NCI-H2227 (cell line): ENCODE results near the gene ARHGEF1.

Experiments used
- DNase-seq: peaks from one replicate; lab custom pipeline; 2025; ENCODE audit not compliant: unreplicated experiment; lab: John Stamatoyannopoulos, UW

The ARHGEF1 gene

DNA sequence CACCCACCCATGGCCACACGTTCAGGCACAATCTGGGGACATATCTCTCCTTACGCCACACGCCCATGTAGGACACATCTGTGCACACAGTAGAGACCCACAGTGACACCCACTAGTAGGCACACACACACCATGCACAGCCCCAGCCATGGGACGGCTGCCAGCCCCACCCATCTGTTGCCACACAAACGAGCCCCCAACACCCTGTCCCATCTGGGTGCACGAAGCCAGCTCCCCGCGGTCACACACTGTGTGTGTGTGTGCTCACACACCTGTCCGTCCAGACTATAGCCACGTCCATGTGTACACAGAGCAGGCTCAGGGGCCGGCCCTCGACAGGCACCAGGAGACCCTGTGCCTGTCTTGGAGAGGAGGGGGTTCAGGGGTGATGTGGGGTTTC, 34.7 kb downstream of the ARHGEF1 start:
- no peak for DNase-seq

DNA sequence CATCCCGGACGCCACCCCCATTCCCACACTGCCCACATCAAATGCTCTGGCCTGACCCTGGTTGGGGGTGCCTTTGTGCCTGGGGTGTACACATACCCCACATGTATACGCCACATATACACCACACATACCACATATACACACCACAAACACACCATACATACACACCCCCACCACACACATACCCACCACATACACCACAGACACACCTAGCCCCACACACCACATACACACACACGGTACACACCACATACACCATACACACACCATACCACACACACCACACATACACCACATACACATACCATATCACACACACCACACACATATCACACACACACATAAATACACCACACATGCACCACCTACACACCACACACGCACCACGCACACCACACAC, 35.1 kb downstream of the ARHGEF1 start:
- no peak for DNase-seq

DNA sequence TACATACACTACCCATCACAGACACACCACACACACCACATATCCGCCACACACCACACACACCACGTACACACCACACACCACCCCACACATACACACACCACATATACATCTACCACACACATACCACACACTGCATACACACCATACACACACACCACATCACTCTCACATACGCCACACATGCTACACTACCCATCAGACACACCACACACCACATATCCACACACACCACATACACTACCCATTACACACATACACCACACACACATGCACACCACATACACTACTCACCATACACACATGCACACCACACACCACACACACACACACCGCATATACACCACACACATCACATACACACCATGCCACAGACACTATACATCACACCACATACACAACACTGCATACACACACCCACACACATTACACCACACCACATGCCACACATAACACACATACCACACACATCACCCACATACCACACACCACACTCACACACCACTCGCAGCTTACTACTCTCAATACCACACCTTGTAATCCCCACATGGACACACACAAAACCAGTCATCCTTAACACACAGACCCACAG, 35.8 kb downstream of the ARHGEF1 start:
- DNase-seq = no peak

DNA sequence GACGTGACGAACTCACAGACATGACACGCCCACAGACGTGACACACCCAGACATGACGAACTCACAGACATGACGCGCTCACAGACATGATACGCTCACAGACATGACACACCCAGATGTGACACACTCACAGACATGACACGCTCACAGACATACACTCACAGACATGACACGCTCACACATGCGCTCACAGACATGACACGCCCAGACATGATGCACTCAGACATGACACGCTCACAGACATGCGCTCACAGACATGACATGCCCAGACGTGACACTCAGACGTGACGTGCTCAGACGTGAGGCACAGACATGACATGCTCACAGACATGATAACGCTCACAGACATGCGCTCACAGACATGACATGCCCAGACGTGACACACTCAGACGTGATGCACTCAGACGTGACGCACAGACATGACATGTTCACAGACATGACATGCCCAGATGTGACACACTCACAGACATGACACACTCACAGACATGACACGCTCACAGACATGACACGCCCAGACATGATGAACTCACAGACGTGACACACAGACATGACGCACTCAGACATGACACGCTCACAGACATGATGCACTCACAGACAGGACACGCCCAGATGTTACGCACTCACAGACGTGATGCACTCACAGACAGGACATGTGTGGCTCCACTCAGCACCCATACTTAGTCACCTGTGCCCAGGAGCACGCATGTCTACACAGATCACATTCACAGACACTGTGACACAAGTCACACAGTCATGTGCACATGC, 37.1 kb downstream of the ARHGEF1 start:
- no peak for DNase-seq

DNA sequence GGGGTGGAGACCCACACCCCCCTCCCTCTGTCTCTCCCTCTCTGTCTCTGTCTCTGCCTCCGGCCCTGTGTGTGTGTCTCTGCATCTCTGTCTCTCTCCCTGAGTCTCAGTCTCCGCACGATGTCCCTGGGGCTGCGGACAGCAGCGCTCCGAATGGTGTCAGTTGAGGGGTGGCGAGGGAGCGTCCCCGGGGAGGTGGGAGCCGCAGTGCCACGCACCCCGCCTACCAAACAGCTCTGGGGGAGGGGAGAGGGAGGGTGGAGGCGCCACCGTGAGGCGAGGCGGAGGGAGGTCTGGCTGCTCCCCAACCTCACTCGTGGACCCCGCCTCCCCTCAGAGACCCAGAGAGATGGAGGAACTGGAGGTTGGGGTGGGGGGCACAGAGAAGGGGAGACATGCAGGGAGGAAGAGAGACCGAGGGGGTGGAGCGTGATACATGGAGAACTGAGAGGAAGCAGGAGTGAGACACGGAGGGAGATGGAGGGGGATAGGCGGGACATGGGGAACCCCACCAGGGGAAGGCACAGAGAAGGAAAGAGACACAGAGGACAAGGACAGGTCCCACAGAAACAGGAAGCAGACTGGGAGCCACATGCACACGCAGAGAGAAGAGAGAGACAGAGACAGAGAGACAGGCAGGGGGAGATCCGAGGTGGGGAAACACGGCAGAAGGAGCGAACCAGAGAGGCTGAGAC, 38.0 kb downstream of the ARHGEF1 start:
- no peak for DNase-seq

DNA sequence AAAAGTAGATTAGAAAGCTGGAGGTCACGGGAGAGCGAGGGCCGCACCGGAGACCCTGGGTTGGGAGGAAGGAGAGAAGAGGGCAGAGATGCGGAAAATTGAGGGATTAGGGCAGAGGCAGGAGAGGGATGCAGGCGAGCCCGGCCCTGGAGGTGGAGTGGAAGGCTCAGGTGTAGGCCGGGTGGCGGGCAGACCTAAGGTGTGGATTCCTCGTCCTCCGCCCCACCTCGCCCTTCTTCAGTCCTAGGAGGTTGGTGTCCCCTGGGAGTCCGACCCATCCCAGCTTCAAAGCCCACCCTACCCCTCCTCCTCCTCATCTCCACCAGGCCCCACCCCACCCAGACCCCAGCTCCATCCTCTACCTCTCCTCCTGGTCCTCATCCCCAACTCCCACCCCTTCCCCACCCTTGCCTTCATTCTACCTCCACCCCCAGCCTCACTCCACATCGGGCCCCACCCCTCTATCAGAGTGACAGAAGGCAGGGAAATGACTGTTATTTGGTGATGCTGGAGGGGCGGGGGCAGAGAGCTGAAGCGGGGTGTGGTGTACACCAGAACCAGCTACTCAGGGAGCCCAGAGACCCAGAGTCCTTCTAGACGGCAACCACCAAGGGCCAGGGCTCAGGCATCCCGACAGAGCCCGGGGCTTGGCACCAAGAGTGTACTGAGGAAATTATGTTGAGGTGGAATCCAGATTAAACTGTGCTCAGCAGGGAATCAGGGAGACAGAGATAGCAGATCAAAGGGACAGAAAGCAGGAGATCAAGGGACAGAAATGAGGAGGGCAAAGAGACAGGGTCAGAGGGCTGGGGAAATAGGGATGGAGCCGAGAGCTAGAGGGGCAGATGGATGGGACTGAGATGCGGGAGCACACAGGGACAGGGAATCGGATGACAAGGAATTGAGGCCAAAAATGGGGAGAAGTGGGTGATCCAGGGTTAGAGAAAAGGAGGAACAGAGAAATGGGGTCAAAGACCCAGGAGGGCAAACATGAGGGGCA, 38.9 kb downstream of the ARHGEF1 start:
- DNase-seq = no peak

DNA sequence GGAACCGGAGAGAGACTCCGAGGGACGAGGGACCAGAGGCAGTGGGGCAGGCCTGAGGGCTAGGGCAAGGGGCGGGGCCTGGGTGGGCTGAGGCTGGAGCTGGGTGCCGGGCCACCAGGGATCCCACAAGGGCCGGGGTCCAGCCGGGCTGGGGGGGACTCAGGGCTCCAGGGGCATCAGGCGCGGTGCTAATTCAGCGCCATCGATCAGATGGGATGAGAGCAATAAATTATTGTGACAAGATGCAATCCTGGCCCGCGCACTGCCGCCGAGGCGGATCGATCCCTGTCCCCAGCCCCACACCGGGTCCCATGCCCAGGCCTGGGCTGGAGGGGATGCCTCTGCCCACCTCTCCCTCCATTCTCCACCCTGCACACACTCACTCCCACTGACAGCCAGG, 39.6 kb downstream of the ARHGEF1 start:
- DNase-seq = no peak

DNA sequence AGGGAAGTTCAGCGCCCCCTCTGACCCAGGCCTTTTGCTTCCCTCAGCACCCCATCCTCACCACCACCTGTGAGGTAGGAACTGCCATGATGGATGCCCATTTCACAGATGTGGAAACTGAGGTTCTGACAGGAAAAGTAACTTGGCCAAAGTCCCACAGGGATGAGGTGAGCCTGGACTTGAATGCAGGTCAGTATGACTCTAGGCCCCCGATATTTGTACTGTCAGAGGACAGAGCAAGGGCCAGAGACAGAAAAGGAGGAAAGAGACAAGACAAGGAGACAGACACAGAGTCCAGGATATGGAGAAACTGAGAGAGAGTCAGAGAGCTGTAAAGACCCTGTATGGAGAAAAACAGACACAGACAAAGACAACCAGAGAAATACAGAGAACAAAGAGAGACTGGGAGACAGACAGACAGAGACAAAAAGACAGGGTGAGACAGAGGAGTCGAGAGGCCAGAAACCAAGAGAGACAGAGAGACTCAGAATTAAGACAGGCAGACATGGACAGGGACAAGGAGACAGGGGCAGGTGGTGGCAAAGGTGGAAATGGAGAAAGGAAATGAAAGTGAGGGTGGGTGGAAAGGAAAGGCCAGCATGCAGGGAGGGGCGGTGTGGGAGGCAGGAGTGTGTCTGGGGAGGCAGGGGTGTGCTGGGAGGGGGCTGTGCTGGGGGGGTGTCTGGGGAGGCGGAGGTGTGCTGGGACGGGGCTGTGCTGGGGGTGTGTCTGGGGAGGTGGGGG, 40.2 kb downstream of the ARHGEF1 start:
- DNase-seq = no peak

DNA sequence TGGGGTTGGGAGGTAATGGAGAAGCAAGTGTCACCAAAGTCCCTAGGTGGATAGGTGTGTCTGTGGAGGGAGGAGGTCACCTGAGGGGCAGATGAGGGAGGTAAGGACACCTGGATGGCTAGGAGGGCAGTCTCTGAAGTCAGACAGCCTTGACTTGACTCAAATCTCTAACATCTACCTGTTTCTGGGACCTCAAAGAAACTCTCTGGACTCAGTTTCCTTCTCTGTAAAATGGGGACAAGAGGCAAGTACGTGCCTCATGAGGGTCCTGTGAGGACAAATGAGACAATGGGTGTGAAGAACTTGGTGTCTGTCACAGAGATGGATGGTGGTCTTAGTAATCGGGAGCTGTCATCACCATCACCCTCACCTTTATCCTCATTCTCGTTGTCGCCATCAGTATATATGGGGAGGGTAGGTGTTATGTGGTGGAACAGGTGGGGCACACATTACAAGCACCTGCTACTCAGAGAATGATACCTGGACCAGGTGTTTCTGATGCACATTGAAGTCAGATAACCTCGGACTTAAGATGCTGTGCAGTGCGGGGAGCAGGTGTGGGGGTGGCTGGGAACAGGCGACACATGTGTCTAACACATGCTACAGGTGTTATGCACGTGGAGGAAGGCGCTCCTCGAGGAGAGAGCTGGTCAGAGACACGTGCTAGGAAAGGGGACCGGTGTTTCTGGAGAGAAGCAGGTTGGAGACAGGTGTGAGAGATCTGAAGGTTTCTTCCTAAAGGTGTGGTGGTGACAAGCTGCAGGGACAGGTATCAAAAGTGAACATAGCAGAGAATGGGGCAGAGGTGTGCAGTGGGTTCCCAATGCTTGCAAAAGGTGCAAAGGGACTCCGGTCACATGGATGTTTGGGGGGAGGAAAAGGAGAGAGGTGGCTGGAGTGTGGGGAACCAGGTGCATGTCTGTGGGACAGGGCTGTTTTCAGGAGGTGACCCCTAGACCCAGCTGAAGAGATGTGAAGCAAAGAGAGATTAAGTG, 41.5 kb downstream of the ARHGEF1 start:
- no peak for DNase-seq

DNA sequence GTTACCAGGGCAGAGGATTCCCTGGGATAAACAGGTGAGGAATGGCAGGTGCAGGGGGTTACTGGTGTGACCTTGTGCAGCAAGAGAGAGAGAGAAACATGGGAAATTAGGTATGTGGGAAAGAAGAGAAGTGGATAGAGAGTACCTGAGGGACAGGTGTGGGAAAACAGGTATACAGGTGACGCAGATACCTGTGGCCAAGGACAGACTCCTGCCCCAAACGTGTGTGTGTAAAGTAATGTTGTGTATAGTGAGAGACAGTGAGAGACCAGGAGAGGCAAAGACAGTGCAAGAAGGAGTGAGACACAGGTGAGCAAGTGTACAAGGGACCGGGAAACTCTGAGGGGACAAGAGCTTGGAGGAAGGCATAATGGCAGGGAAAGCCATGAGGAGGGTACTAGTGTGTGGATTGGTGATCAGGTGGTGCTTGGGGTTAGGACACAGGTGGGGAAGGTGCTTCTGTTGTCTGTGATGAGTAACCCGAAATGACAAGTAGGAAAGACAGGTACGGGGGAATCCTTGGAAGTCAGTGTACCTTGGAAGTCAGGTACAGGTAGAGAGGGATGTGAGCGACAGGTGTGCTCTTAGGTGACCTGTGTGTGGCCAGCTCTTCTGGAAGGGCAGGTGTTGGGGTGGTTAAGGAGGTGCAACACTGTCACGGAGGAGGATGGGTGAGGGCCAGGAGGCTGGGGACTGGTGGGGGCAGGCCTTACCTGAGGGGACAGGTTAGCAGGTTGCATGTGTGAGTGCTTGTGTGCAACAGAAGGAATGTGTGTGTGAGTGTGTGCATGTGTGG, 42.4 kb downstream of the ARHGEF1 start:
- DNase-seq = no peak

DNA sequence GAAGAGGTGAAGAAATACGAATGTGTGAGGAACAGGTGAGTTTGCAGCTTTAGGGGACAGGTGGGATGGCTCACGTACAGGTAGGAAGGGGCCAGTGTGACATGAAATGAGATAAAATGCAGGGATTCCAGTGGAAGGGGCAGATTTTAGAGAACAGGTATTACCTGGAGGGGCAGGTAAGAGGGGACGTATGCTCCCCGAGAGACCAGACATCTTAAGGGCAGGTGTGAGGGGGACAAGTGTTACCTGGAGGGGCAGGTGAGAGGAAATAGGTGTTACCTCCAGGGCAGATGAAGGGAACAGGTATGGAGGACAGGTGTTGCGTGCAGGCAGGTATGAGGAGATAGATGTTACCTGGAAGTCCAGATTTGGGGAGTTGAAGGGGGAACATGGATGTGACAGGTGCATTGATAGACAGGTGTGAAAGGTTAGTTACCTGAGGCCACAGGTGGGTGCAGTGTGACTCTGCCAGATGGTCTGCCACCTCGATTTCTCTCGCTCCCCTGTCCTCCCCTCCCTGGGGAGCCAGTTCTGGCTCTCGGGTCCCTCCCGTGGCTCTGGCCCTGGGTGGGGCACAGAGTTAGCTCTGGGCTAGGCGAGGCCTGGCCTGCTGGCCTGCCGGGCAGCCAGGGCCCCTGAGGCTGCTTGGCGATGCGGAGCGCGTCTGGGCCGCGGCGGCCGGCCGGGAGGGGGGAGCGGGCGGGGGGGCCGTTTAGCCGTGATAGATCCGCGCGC, 43.2 kb downstream of the ARHGEF1 start:
- DNase-seq = no peak

DNA sequence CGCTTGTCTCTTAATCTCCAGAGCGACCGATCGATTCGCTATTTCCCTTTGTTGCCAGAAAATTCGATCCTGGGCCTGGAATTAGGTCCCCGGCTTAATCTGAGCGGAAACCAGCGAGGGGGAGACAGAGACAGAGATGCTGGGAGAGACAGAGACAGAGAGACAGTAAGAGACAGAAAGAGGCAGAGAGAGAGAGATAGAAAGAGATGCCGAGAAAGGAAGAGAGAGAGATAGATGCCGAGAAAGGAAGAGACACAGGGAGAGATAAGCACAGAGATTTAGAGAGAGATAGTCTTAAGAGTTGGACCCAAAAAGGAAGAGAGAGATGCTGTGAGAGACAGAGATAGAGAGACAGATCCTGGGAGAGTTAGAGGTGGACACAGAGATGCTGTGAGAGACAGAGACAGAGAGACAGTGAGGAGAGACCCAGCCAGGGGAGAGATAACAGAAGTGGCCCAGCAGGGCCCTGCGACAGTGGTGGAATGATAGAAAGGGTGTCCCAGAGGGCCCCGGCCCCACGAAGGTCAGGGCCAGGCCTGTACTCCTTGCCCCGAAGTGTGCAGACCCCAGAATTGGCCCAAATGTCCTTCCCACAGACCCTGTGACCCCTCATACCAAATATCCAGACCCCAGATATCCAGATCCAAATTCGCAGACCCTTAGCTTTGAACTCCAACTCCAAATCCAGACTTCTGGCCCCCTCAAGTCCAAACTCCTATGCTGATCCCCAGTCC, 43.9 kb downstream of the ARHGEF1 start:
- no peak for DNase-seq

DNA sequence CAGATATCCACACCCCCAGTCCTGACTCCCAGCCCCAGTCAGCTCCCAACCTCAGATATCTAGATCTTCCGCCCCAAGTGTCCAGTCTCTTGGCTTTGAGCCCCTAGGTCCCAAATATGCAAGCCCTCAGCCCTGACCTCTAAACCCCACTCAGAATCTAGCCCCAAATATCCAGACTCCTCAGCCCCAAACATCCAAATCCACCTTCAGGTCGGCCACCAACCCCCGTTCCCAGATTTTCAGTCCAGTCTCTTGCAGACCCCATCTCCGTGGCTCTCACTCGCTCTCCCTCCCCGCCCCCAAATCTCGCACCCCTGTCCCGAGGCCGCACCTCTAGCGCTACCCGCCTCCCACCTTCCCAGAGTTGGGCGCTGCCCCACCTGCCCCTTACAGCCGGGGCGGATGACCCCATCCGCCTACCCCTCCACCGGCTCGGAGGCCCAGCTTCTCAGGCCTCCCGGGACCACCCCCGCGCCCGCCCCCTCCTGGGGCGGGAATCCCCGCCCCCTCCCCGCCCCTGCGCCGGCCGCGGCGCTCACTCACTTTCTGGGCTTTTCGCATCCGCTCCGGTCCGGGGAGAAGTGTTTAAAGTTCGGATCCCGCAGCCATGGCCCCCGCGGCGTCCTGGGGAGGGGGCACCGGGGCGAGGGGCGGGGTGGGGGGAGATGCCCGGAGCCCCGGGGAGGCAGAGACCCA, 44.7 kb downstream of the ARHGEF1 start:
- peak; percentile 65 for DNase-seq

DNA sequence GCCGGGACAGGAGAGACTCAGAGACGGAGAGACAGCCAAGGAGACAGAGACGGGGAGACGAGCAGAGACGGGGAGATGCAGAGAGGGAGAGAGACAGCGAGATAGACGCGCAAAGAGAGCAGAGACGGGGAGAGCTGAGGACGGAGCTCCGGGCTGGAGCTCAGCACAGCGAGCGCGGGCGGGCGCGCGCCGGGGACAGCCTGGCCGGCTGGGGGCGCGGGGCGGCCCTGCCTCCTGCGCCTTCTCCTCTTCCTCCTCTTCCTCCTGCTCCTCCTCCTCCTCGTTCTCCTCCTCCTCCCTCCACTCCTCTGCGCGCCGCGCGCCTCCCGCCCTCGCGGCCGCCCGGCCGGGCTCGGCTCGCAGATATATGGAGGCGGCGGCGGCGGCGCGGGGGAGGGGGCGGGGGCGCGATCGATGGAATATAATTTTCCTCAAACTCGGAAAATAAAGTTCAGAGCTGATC, 45.3 kb downstream of the ARHGEF1 start, which contains the start of gene ERFL:
TSS of gene ERFL (minus strand) at position 229 of the 463 bp plus-strand sequence. CDS start 15,530 bp downstream, outside the sequence.
- peak; percentile 73 for DNase-seq

DNA sequence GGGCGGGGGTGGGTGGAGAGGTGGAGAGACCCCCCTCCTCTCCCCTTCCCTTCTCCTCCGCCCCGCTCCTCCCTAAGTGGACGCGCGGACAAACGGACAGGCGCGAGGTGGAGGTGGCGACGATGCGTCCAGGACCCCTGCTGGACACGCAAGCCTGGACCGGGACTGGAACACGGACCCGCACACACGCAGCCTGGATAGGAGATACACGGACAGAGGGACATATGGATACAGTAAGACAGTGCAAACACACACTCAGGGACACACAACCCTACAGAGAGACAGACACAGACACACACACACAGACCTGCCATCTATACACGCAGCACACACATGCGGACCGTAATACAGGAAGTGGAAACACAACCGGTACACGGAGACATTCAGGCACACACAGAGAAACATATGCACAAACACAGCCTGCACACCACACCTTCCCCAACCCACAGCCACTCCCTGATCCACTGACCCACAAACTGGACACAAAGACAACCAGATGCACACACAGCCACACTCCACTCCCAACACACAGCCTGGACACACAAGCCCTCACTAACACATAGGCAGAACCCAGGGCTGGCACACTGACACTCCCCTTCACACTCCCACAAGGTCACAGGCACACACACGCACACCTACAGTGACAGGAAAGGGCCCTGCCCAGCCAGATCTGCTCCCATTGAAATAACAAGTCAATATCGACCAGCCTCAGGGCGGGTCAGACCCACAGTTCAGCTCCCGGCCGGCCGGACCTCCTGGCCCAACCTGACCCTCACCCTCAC, 46.0 kb downstream of the ARHGEF1 start:
- DNase-seq = peak; percentile 60
